ENCODE measurements around the gene TTC9.

TTC9 gene

DNA sequence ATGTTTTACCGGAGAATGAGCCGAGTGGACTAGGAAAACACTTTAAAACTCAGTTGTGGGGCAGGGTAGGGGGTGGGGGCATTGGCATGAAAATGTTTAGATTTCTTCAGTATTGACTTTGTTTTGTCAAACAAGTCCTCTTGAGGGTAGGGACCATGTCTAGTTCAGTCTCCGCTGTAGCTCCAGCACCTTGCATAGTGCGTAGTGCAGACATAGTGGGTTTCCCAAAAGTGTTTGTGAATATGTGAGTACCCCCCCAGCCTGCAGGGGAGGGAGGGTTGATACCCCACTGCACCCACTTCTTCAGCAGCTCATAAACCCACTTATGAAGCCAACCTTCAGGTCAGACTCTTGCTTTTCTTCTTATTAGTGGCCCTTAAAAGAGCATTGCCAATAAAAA, 71.4 kb downstream of the TTC9 start:
- TF ChIP-seq, protein P1, sequence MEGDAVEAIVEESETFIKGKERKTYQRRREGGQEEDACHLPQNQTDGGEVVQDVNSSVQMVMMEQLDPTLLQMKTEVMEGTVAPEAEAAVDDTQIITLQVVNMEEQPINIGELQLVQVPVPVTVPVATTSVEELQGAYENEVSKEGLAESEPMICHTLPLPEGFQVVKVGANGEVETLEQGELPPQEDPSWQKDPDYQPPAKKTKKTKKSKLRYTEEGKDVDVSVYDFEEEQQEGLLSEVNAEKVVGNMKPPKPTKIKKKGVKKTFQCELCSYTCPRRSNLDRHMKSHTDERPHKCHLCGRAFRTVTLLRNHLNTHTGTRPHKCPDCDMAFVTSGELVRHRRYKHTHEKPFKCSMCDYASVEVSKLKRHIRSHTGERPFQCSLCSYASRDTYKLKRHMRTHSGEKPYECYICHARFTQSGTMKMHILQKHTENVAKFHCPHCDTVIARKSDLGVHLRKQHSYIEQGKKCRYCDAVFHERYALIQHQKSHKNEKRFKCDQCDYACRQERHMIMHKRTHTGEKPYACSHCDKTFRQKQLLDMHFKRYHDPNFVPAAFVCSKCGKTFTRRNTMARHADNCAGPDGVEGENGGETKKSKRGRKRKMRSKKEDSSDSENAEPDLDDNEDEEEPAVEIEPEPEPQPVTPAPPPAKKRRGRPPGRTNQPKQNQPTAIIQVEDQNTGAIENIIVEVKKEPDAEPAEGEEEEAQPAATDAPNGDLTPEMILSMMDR (IDR thresholded peaks at IDR 0.05; ENCODE audit: low read depth, low read length, missing control alignments), result no peak
- no peak overlapping the region for H3K4me3 ChIP-seq (ENCODE audit: low read depth, low read length)
- DNase-seq (ENCODE audit: low read depth), result no peak

DNA sequence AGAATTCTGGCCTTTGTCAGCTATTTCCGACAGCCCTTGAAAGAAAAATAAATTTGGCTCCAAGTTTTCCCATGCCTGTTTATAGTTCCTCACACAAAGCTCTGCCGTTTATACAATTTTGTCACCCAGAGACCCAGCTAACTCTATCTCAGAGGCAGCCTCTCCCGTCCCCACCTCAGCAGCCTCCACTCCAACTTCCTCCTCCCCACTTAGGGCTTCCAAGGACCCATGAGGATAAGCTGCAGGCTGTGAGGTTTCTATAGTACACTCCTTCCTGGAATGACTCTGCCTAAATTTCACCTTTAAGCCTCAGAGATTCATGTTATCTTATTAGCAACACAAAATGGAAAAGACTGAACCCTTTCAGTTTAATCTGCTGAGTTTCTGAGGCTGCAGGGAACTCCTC, 71.8 kb downstream of the TTC9 start:
- no peak for DNase-seq (ENCODE audit: low read depth)
- H3K4me3 ChIP-seq (ENCODE audit: low read depth, low read length), result no peak overlapping the region
- TF ChIP-seq, protein P1 (IDR thresholded peaks at IDR 0.05; ENCODE audit: low read depth, low read length, missing control alignments), result no peak

DNA sequence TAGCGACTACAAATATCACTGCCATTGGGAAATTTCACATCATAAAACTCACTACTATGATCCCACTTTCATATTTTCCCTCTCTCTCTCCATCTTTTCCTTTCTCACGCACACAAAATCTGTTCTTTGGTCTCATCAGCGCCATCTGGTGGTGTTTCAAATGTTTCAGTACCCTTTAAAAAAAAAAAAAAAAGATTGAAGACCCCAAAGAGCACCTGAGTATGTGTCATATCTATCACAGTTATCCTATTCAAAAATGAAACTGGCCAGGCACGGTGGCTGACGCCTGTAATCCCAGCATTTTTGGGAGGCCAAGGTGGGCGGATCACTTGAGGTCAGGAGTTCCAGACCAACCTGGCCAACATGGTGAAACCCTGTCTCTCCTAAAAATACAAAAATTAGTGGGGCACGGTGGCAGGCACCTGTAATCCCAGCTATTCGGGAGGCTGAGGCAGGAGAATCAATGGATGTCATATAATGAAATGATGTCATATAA, 72.4 kb downstream of the TTC9 start:
- TF ChIP-seq, protein P1 (IDR thresholded peaks at IDR 0.05; ENCODE audit: low read depth, low read length, missing control alignments), result peak; percentile 51
- no peak overlapping the region for H3K4me3 ChIP-seq (ENCODE audit: low read depth, low read length)
- DNase-seq (ENCODE audit: low read depth), result peak; percentile 33

DNA sequence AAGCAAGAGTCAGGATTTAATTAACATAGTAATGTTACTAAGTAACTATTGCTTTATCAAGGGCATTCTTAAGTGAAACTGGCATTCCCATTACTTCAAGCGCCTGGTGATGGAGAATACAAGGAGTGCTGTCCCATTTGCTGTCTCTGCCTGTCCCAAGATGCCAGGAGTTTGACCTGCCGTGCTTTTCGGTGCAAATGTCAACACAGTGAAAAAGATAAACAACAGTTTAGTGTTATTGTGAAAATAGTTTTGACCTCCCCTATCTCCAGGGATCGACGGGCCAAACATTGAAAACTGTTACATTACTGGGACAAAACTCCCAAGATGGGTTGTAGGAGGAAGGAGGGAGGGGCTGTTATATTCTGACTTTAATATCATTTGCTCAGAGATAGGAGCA, 74.8 kb downstream of the TTC9 start:
- TF ChIP-seq, protein P1 (IDR thresholded peaks at IDR 0.05; ENCODE audit: low read depth, low read length, missing control alignments), result no peak
- DNase-seq (ENCODE audit: low read depth), result no peak
- H3K4me3 ChIP-seq (ENCODE audit: low read depth, low read length), result no peak overlapping the region

DNA sequence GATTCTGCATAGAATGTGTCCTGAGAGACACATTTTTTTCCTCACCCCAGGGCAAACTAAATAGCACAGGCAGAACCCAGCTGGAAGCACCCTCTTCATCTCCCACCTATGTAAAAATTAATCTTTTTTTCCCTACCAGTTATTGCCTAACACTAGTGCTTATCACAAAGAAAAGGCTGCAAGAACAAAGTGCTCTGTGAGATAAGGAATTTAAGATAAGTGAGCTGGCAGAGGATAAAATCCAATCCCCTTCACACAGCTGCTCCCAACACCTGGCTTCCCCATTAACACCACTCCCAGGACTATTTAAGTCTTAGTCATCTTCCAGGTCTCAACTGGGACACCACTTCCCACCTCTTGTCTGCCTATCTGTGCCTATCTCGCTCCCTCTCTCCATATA, 75.2 kb downstream of the TTC9 start:
- H3K4me3 ChIP-seq (ENCODE audit: low read depth, low read length), result no peak overlapping the region
- TF ChIP-seq, protein P1 (IDR thresholded peaks at IDR 0.05; ENCODE audit: low read depth, low read length, missing control alignments), result no peak
- DNase-seq (ENCODE audit: low read depth), result no peak

DNA sequence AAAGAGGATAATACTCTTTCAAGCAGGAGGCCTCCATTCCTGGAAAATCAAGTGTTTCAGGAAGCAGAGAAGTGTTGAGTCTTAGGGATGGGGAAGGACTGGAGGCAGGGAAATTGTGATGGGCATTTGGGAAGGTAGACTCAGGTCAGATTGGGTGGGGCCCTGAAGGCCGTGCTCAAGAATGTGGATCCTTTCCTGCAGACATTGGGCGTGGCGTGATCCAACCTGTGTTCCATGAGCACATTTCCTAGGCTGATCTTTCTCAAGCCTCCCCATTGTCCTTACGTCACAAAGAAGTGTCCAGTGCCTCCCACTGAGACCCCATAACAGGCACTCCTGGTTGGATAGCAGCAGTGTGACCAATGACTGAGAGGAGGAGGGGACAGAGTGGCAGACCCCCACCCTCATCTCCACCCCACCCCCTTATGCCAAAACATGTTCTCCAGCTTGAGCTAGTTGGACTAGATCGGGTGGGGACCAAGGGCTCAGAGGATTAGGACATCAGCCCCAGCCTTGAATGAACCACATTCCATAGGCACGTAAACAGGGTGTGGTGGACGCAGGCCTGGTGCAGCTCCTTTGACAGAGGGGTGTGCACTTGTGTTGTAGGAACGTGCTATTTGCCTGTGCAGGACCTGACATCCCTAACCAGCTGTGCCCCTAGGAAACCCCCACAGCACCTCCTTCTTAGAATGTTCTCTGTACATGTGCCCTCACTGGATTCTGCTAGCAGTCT, 76.8 kb downstream of the TTC9 start:
- no peak overlapping the region for H3K4me3 ChIP-seq (ENCODE audit: low read depth, low read length)
- TF ChIP-seq, protein P1 (IDR thresholded peaks at IDR 0.05; ENCODE audit: low read depth, low read length, missing control alignments), result no peak
- DNase-seq (ENCODE audit: low read depth), result no peak

DNA sequence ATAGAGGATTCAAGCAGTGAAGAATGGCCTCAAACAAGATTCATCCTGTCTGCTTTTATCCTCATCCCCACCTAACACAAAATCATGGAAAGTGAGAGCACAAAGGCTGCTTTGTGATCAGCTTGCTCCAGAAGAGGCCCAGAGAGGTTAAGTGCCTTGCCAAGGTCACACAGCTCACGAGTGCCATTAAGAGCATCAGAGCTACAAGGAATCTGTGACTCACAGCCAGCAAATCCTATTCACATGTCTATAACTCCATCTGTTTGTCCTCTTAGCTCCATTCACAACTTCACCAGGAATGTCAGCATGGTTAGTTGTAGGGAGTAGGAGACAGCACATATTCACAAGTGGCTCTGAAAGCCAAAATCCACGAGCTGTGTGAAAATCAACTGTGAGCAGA, 79.8 kb downstream of the TTC9 start:
- no peak overlapping the region for H3K4me3 ChIP-seq (ENCODE audit: low read depth, low read length)
- no peak for DNase-seq (ENCODE audit: low read depth)
- TF ChIP-seq, protein P1 (IDR thresholded peaks at IDR 0.05; ENCODE audit: low read depth, low read length, missing control alignments), result no peak
